ENCODE data around the gene CCDC149.

CCDC149 gene

DNA sequence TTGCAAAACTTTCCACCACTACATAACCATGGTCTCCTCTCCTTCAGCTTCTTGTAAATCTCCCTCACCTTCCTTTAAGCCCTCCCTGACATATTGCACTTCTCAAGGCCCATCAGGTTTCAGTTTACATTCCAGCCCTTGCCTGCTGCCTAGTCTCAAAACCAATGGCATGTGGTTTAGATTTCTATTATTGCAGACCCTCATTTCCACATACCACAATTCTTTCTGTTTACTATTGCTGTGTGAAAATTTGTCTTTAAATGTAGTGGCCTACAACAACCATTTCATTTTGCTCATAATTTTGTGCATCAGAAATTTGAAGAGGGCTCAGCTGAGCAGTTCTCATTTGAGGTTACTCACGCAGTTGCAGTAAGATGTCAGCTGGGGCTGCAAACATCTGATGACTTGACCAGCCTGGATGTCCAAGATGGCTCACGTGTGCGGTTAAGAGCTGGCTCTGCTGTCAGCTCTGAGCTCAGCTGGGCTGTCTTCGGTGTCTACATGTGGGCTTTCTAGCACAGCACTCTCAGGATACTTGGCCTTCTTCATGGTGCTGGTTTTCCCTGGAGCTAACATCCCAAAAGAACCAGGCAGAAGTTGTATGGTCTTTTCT is 147.4 kb downstream of the CCDC149 start:
- no peak; the same call in 2 of the 3 replicates for ATAC-seq

DNA sequence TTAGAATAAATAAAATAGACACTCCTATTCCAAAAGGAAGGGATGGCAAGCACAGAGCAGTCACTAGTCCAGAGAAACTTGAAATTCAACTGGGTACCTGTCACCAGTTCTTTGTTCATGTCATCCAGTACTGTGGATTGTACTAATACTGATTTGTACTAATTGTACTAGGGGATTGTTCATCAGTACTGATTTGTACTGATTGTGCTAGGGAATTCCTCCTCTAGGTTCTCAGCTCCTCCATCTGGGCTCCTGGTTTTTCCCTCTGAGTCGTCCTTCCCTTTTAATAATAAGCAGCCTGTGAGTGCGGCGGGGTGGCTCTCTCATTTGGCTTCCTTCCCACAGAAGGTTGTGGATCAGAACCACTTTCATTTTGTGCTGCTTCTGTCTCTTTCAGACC is 148.5 kb downstream of the CCDC149 start:
- TF ChIP-seq TOX (CRISPR knock-in tag; IDR thresholded peaks at IDR 0.05; ENCODE audit: borderline replicate concordance) = no peak
- no peak for TF ChIP-seq ZC3H10 (CRISPR knock-in tag; IDR thresholded peaks at IDR 0.05)
- TF ChIP-seq, protein P1, sequence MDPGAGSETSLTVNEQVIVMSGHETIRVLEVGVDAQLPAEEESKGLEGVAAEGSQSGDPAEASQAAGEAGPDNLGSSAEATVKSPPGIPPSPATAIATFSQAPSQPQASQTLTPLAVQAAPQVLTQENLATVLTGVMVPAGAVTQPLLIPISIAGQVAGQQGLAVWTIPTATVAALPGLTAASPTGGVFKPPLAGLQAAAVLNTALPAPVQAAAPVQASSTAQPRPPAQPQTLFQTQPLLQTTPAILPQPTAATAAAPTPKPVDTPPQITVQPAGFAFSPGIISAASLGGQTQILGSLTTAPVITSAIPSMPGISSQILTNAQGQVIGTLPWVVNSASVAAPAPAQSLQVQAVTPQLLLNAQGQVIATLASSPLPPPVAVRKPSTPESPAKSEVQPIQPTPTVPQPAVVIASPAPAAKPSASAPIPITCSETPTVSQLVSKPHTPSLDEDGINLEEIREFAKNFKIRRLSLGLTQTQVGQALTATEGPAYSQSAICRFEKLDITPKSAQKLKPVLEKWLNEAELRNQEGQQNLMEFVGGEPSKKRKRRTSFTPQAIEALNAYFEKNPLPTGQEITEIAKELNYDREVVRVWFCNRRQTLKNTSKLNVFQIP (CRISPR knock-in tag; IDR thresholded peaks at IDR 0.05; ENCODE audit: borderline replicate concordance, low read depth) = no peak
- TF ChIP-seq ZNF70 (CRISPR knock-in tag; IDR thresholded peaks at IDR 0.05) = no peak
- no peak for TF ChIP-seq GLIS3 (CRISPR knock-in tag; IDR thresholded peaks at IDR 0.05)
- TF ChIP-seq, protein P2, sequence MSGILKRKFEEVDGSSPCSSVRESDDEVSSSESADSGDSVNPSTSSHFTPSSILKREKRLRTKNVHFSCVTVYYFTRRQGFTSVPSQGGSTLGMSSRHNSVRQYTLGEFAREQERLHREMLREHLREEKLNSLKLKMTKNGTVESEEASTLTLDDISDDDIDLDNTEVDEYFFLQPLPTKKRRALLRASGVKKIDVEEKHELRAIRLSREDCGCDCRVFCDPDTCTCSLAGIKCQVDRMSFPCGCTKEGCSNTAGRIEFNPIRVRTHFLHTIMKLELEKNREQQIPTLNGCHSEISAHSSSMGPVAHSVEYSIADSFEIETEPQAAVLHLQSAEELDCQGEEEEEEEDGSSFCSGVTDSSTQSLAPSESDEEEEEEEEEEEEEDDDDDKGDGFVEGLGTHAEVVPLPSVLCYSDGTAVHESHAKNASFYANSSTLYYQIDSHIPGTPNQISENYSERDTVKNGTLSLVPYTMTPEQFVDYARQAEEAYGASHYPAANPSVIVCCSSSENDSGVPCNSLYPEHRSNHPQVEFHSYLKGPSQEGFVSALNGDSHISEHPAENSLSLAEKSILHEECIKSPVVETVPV (CRISPR knock-in tag; IDR thresholded peaks at IDR 0.05) = no peak
- no peak for TF ChIP-seq ZFP3 (CRISPR knock-in tag; IDR thresholded peaks at IDR 0.05)
- TF ChIP-seq ARNTL (CRISPR knock-in tag; IDR thresholded peaks at IDR 0.05; ENCODE audit: borderline replicate concordance, low read depth) = no peak
- TF ChIP-seq, protein P3, sequence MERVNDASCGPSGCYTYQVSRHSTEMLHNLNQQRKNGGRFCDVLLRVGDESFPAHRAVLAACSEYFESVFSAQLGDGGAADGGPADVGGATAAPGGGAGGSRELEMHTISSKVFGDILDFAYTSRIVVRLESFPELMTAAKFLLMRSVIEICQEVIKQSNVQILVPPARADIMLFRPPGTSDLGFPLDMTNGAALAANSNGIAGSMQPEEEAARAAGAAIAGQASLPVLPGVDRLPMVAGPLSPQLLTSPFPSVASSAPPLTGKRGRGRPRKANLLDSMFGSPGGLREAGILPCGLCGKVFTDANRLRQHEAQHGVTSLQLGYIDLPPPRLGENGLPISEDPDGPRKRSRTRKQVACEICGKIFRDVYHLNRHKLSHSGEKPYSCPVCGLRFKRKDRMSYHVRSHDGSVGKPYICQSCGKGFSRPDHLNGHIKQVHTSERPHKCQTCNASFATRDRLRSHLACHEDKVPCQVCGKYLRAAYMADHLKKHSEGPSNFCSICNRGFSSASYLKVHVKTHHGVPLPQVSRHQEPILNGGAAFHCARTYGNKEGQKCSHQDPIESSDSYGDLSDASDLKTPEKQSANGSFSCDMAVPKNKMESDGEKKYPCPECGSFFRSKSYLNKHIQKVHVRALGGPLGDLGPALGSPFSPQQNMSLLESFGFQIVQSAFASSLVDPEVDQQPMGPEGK (CRISPR knock-in tag; IDR thresholded peaks at IDR 0.05; ENCODE audit: borderline replicate concordance) = no peak
- TF ChIP-seq TCF4 (CRISPR knock-in tag; IDR thresholded peaks at IDR 0.05; ENCODE audit: borderline replicate concordance) = no peak
- TF ChIP-seq RARB (CRISPR knock-in tag; IDR thresholded peaks at IDR 0.05) = no peak
- no peak for TF ChIP-seq ZNF565 (CRISPR knock-in tag; conservative IDR thresholded peaks at IDR 0.05; ENCODE audit: low read depth)
- TF ChIP-seq PPARA (CRISPR knock-in tag; IDR thresholded peaks at IDR 0.05; ENCODE audit: borderline replicate concordance) = no peak
- no peak for TF ChIP-seq ESRRG (CRISPR knock-in tag; IDR thresholded peaks at IDR 0.05)
- no peak for TF ChIP-seq ZNF8 (CRISPR knock-in tag; IDR thresholded peaks at IDR 0.05)
- TF ChIP-seq CSDC2 (CRISPR knock-in tag; IDR thresholded peaks at IDR 0.05) = no peak
- TF ChIP-seq ISL1 (CRISPR knock-in tag; IDR thresholded peaks at IDR 0.05) = no peak
- ATAC-seq = no peak

More for the DNA sequence above, 147.4 kb downstream of the CCDC149 start:
- no peak for TF ChIP-seq OSR1 (CRISPR knock-in tag; IDR thresholded peaks at IDR 0.05)
- TF ChIP-seq ZNF70 (CRISPR knock-in tag; IDR thresholded peaks at IDR 0.05) = no peak
- TF ChIP-seq ARNTL (CRISPR knock-in tag; IDR thresholded peaks at IDR 0.05; ENCODE audit: borderline replicate concordance, low read depth) = no peak
- TF ChIP-seq CSDC2 (CRISPR knock-in tag; IDR thresholded peaks at IDR 0.05) = no peak
- TF ChIP-seq, protein P4, sequence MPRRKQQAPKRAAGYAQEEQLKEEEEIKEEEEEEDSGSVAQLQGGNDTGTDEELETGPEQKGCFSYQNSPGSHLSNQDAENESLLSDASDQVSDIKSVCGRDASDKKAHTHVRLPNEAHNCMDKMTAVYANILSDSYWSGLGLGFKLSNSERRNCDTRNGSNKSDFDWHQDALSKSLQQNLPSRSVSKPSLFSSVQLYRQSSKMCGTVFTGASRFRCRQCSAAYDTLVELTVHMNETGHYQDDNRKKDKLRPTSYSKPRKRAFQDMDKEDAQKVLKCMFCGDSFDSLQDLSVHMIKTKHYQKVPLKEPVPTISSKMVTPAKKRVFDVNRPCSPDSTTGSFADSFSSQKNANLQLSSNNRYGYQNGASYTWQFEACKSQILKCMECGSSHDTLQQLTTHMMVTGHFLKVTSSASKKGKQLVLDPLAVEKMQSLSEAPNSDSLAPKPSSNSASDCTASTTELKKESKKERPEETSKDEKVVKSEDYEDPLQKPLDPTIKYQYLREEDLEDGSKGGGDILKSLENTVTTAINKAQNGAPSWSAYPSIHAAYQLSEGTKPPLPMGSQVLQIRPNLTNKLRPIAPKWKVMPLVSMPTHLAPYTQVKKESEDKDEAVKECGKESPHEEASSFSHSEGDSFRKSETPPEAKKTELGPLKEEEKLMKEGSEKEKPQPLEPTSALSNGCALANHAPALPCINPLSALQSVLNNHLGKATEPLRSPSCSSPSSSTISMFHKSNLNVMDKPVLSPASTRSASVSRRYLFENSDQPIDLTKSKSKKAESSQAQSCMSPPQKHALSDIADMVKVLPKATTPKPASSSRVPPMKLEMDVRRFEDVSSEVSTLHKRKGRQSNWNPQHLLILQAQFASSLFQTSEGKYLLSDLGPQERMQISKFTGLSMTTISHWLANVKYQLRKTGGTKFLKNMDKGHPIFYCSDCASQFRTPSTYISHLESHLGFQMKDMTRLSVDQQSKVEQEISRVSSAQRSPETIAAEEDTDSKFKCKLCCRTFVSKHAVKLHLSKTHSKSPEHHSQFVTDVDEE (CRISPR knock-in tag; IDR thresholded peaks at IDR 0.05) = no peak
- TF ChIP-seq SNAI2 (CRISPR knock-in tag; IDR thresholded peaks at IDR 0.05) = no peak
- no peak for TF ChIP-seq PPARA (CRISPR knock-in tag; IDR thresholded peaks at IDR 0.05; ENCODE audit: borderline replicate concordance)
- no peak for TF ChIP-seq GLIS3 (CRISPR knock-in tag; IDR thresholded peaks at IDR 0.05)
- TF ChIP-seq, protein P2 (CRISPR knock-in tag; IDR thresholded peaks at IDR 0.05) = no peak
- TF ChIP-seq ESRRG (CRISPR knock-in tag; IDR thresholded peaks at IDR 0.05) = no peak
- no peak for TF ChIP-seq ZNF8 (CRISPR knock-in tag; IDR thresholded peaks at IDR 0.05)
- TF ChIP-seq, protein P1 (CRISPR knock-in tag; IDR thresholded peaks at IDR 0.05; ENCODE audit: borderline replicate concordance, low read depth) = no peak
- TF ChIP-seq ISL1 (CRISPR knock-in tag; IDR thresholded peaks at IDR 0.05) = no peak
- TF ChIP-seq TCF4 (CRISPR knock-in tag; IDR thresholded peaks at IDR 0.05; ENCODE audit: borderline replicate concordance) = no peak
- TF ChIP-seq, protein P3 (CRISPR knock-in tag; IDR thresholded peaks at IDR 0.05; ENCODE audit: borderline replicate concordance) = no peak
- TF ChIP-seq ZNF565 (CRISPR knock-in tag; conservative IDR thresholded peaks at IDR 0.05; ENCODE audit: low read depth) = no peak
- no peak for TF ChIP-seq BACH2 (CRISPR knock-in tag; IDR thresholded peaks at IDR 0.05; ENCODE audit: borderline replicate concordance)
- no peak for TF ChIP-seq ZC3H10 (CRISPR knock-in tag; IDR thresholded peaks at IDR 0.05)

Data from SK-N-SH treated with all-trans-retinoic acid at 6 μM for 48 hours (cell line).